ENCODE results near the gene CDC42SE2. TPM values are rescaled to one million over a fixed set of nuclear protein-coding genes. Genes with fewer than 3 reads are reported as not detected.

CDC42SE2 gene
- 106 TPM for total RNA-seq

DNA sequence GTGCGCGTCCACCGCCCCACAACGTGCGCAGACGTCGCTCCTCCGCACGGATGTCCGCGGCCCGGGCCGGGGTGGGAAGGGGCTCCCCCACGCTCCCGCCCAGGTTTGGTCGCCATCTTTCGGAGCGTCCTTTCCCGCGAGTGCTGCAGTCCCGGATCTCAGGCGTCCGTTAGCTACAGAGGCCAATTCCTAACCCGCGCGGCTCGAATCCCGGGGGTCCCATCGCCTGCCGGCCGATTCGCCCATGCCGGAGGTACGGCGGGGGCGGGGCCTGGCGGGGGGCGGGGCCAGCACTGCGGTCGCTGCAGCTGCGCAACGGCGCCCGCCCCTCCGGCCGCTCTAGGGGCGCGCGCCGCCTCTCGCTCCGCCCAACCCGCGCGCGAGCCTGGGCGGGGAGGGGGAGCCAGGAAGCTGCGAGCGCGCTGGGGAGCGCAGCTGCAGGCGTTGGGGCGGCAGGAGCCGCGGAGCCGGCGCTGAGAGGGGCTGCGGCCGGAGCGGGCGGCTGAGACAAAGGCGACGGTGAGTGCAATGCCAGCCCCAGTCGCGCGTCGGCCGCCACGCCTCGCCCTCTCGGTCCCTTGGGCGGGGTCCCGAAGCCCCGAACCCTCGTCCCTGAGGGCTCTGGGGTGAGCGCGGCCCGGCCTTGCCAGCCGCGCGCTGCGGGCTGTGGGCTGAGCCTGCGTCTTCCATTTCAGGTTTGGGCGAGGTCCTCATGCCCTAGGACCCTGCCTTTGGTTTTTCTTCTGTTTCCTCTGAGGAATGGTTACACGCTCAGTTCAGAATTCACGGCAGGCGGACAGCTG, at the start of gene CDC42SE2:
Gene CDC42SE2, plus strand, starts transcription at position 406 of the 803 bp plus-strand sequence. CDS start 95,441 bp downstream, outside the sequence.

Small RNA genes within 50 kb of the gene (small RNA-seq; reads per million reads assigned to genes)
- not detected for gene AC004777.1
- not detected for gene RF02271

Other genes with a start within 250 kb of the CDC42SE2 start
- 220 TPM for gene HINT1, start 98.8 kb upstream of the CDC42SE2 start, total RNA-seq
- gene LYRM7, start 93.1 kb upstream of the CDC42SE2 start, total RNA-seq: 30.4 TPM